HG03575 (cell line): Measurements from ENCODE around the gene AMN.
"Not testable (repeated sequence)": the region's sequence is repeated elsewhere in the genome, so short reads cannot be mapped to it uniquely, and the experiment has no call there.

ENCODE experiments used
- ATAC-seq: cut with Tn5 transposase; IDR thresholded peaks from one replicate; pipeline ENCODE4 v1.9.1; 2021; ENCODE audit not compliant: unreplicated experiment, insufficient number of reproducible peaks, low FRiP score; ENCODE audit errors: extremely low read depth

AMN gene

DNA sequence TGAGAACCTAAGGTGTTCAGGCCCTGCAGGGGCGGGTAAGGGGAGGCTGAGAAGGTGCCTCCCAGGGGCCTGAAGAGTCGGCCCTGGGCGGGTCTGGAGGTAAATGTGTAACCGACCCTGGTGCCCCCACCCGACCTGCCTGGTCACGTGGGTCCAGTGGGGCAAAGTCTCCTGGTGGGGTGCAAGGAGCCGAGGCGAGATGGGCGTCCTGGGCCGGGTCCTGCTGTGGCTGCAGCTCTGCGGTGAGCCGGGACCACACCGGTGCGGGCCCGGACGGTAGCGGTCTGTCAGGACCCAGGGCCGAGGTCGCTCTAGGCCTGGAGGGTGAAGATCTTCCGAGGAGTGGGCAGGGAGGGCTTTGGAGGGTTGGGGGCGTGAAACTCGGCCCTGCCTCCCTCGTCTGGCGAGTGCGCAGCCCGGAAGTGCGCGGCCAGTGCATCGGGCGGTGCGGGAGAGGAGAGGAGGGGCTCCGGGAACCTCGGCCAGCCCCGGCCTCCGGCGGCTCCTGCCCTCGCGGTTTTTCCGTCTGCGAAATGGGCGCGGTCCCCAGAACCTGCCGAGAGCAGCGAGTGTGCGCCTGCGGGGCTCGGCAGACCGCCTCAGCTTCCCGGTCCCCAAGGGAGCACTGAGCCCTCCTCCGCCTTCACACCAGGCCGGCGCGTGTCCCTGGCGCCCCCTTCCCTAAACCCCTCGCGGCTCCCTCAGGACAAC, at the start of gene AMN:
Gene AMN, plus strand, starts transcription at position 174 of the 711 bp plus-strand sequence. Its CDS starts 26 bp downstream, at position 200.
- no peak for ATAC-seq

DNA sequence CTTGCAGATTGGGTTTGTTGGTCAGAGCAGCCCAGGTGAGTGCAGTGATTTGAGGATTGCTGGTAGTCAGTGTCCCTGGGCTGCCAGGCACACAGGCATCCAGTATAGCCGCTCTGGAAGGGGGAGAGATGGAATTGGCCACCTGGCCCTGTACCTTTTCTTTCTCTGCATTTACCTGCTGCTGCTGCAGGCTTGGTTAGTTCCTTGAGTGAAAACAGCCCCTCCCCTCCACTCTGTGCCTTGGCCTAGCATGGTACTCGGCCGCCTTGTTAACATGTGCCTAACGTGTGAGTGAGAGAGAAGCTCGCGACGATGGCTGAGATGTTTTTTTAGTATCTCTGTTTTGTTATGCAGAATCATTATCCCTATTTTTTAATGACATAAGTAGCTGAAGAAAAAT, 49.3 kb upstream of the AMN start:
- no peak for ATAC-seq

GRCh38 chr14:102873546-102874061, 48.9 kb upstream of the AMN start:
- no peak for ATAC-seq

DNA sequence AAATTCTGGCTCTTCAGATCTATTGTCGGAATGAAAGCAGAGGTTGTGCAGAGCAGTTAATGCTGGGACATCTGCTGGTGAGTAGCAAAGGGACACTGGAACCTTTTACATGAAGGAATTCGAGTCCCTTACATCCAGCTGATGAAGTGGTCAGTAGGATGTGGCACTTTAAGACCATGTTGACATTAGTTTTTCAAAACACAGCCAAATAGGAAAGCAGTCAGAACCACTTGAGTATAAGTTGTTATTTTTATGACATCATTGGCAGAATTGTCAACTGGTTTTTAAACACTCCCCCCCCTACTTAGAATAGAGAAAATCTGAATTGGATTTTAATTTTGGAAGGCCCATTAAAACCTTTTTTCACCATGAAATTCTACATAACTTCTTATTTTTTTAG, 46.8 kb upstream of the AMN start:
- no peak for ATAC-seq

DNA sequence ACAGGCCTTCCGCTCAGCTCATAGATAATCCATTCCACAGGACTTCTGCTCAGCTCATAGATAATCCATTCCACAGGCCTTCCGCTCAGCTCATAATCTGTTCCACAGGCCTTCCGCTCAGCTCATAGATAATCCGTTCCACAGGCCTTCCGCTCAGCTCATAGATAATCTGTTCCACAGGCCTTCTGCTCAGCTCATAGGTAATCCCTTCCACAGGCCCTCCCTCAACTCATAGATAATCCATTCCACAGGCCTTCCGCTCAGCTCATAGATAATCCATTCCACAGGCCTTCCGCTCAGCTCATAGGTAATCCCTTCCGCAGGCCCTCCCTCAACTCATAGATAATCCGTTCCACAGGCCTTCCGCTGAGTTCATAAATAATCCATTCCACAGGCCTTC, 45.0 kb upstream of the AMN start:
- not testable (repeated sequence) for ATAC-seq

GRCh38 chr14:102878174-102878969, 44.1 kb upstream of the AMN start:
- ATAC-seq = no peak

GRCh38 chr14:102878970-102879460, 43.4 kb upstream of the AMN start:
- ATAC-seq = no peak

DNA sequence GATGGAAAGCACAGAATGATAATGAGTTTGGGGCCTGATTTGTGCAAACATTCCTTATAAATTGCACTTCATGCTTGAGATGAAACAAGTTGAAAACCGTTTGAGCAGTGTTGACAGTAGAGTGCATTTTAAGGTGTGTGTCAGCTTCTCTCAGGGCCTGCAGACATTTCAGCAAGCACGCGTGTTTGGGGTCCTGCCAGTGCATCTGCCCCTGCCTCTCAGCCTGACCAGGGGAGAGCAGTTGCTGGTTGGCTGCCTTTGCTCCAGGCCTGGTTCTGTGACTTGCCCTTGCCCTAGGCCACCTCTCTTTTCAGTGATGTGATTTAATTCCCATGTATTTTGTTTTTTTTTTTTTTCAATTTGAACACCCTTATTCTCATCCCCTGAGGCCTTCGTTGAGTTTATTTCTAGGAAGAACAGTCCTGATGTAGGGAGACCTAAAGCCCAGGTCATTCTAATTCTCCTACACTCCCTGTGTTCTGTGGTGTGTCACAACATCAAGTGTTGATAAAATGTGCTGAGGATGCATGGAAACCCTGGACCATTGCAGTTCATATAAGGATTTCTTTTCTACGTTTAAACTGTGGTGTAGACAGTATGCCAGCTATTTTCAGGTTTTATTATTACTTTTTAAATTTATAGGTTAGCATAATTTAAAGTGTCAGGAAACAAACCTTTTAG, 40.1 kb upstream of the AMN start:
- no peak for ATAC-seq

DNA sequence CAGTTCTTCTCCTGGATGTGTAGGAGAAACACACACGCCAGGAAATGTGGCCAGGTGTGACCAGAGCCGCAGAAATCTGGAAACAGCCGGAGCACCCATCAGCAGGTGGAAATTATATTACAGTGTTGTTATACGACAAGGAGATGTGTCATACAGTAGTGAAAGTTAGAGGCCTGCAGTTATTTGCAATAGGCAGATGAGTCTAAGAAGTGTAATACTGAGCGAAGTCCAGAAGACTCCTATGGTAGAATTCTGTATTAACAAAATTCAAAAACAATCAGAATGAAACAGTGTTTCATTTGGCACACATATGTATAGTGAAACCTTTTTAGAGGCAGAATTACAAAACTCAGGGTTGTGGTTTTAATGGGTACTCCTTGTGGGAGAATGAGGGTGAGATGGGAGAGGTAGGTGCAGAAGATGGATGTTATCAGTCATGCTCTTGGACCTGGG, 39.3 kb upstream of the AMN start:
- no peak for ATAC-seq

- no peak for ATAC-seq
Observed at GRCh38 chr14:102883554-102883953, 38.9 kb upstream of the AMN start.

DNA sequence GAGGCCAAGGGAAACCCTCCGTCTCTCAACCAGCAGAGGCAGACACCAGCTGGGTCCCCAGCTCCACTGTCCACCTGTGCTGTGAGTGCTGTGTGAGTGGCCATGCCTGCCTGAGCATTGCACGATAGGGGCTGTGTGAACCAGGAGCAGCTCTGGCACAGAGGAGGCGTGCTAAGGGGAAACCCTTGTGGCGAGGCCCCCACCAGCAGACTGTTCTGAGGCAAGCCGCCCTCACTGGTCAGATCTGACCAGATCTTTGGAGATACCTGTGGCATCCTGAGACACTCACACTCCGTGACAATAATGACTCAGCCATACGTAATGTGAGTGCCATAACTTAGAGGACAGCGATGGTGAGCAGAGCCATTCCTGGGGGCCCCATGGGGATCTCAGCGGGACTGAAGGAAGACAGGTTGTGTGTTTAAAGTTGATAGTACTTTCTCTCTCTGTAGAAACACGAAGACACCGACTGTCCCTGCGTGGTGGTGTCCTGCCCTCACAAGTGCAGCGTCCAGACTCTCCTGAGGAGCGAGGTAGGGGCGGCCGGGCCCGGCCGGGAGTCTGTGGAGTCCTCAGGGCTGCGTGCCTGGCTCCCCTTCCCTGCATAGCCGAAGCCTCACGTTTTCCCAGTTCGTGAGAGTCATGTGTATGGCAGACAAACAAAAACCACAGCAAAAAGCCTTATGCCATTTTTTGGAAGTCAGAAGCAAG, 36.6 kb upstream of the AMN start:
- no peak for ATAC-seq

- no peak for ATAC-seq
Observed at GRCh38 chr14:102888748-102889147, 33.7 kb upstream of the AMN start.

GRCh38 chr14:102889615-102890014, 32.8 kb upstream of the AMN start:
- no peak for ATAC-seq

DNA sequence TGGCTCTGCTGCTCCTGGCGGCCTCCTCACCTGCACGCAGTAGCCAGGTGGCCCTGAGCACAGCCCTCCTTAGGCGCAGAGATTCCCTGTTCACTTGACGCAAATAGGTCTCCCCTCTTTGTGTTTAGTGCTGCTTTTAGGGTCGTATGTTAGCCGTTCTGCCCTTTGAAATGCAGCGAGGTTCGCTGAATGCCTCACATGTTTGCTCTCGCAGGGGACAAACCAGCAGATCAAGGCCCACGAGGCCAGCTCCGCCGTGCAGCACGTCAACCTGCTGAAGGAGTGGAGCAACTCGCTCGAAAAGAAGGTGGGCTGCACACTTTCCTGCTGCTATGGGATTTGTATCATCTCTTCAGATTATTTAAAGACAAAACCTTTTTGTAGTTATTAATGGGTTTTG, 31.4 kb upstream of the AMN start:
- ATAC-seq = no peak

GRCh38 chr14:102891556-102891955, 30.9 kb upstream of the AMN start:
- ATAC-seq = no peak

DNA sequence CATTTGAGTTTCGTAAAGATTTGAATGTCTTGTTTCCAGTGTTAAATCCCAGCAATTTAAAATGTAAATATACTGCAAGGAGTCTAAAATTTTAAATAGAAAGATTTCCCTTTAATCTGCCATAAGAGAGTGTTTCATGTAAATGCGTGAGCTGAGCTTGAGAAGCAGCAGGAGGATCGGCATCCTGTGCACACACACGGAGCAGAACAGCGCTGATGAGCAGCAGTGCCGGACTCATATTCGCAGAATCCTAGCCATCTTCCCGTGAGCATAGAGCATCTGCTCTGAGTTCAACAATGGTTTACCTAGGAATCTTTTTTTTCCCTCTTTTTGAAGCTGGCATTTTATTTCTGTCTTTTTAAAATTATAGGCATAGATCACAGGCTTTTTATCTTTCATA, 29.8 kb upstream of the AMN start:
- ATAC-seq = no peak

GRCh38 chr14:102893452-102893851, 29.0 kb upstream of the AMN start:
- no peak for ATAC-seq

- ATAC-seq = not testable (repeated sequence)
Observed at GRCh38 chr14:102896735-102897134, 25.7 kb upstream of the AMN start.
